Measurements from ENCODE around the gene NUSAP1.
A peak's percentile ranks its signal among the peaks of the same experiment; 100 is the strongest.
"Not testable (repeated sequence)": the region's sequence is repeated elsewhere in the genome, so short reads cannot be mapped to it uniquely, and the experiment has no call there.

NUSAP1 gene

GRCh38 chr15:41332194-41333025, at the start of gene NUSAP1, which contains the start of gene OIP5:
NUSAP1 (plus strand) TSS chr15:41332881; CDS start chr15:41332958, 77 bp downstream.
OIP5 (minus strand) TSS chr15:41332591; CDS start chr15:41332561, 30 bp downstream.
- peak; percentile 100 for DNase-seq

GRCh38 chr15:41282980-41283652, 49.6 kb upstream of the NUSAP1 start:
- peak; percentile 46 for DNase-seq

GRCh38 chr15:41283653-41284426, 48.8 kb upstream of the NUSAP1 start:
- DNase-seq, result peak; percentile 100

- DNase-seq, result peak; percentile 73
Observed at GRCh38 chr15:41284427-41285177, 48.1 kb upstream of the NUSAP1 start.

- DNase-seq, result no peak
Observed at GRCh38 chr15:41285285-41285684, 47.4 kb upstream of the NUSAP1 start.

GRCh38 chr15:41286665-41287333, 45.9 kb upstream of the NUSAP1 start:
- DNase-seq, result no peak

- DNase-seq, result no peak
Observed at GRCh38 chr15:41288464-41288863, 44.2 kb upstream of the NUSAP1 start.

- no peak for DNase-seq
Observed at GRCh38 chr15:41289953-41290352, 42.7 kb upstream of the NUSAP1 start.

GRCh38 chr15:41291065-41291631, 41.5 kb upstream of the NUSAP1 start:
- no peak for DNase-seq

- DNase-seq, result no peak
Observed at GRCh38 chr15:41292521-41292920, 40.2 kb upstream of the NUSAP1 start.

GRCh38 chr15:41301139-41301538, 31.5 kb upstream of the NUSAP1 start:
- DNase-seq, result peak; percentile 40

GRCh38 chr15:41301587-41301986, 31.1 kb upstream of the NUSAP1 start:
- DNase-seq, result no peak

GRCh38 chr15:41304149-41304770, 28.4 kb upstream of the NUSAP1 start:
- no peak for DNase-seq

- DNase-seq, result no peak
Observed at GRCh38 chr15:41307679-41308078, 25.0 kb upstream of the NUSAP1 start.

GRCh38 chr15:41309226-41309905, 23.3 kb upstream of the NUSAP1 start:
- DNase-seq, result no peak

- not testable (repeated sequence) for DNase-seq
Observed at GRCh38 chr15:41320805-41321330, 11.8 kb upstream of the NUSAP1 start.

- no peak for DNase-seq
Observed at GRCh38 chr15:41323611-41324010, 9.1 kb upstream of the NUSAP1 start.

GRCh38 chr15:41331281-41331680, 1.4 kb upstream of the NUSAP1 start:
- peak; percentile 33 for DNase-seq

- DNase-seq, result no peak
Observed at GRCh38 chr15:41331833-41332193, 868 bp upstream of the NUSAP1 start.

GRCh38 chr15:41333026-41333562, 413 bp downstream of the NUSAP1 start:
- DNase-seq, result peak; percentile 88
